K562 (cell line): ENCODE results near the gene LRRC26. TPM values are rescaled to one million over a fixed set of nuclear protein-coding genes. Genes with fewer than 3 reads are reported as not detected.
A peak's percentile ranks its signal among the peaks of the same experiment; 100 is the strongest.

ENCODE experiments used
- ATAC-seq: fragments of 200-7000 bp; cut with Tn5 transposase; 3 replicates; pipeline ENCODE4 v1.9.1; 2020; ENCODE audit warnings: moderate library complexity
- BruUV-seq: library from RNA; stranded (reverse); fragments of 400-500 nt; replicated peaks from 2 replicates; lab custom pipeline; 2021; lab: Mats Ljungman, UMichigan
- CTCF ChIA-PET: fragments of 300-600 bp; formaldehyde crosslinking; extraction: SDS; loops from one replicate; lab custom pipeline; 2021; ENCODE audit warnings: low intra/inter-chr PET ratio; lab: Yijun Ruan, JAX
- POLR2A ChIA-PET: fragments of 300-600, 350-650 bp; sonication (Branson Sonifier 250); formaldehyde crosslinking; extraction: SDS; loops from one replicate; lab custom pipeline; 2021; ENCODE audit warnings: antibody characterized with exemption, inconsistent platforms; lab: Yijun Ruan, JAX
- DNase-seq, 4 experiments: peaks; one replicate each; pipeline versions ENCODE4 v3.0.0 to v3.0.0-alpha.2; 2011 to 2018; ENCODE audit warnings: low spot score in 3 of 4, mixed read lengths in 3 of 4; ENCODE audit errors: extremely low read depth in 1 of 4
- FAIRE-seq: peaks from 2 replicates; lab custom pipeline; 2011; peaks lifted over from hg19 to GRCh38; lab: Jason Lieb, UNC
- H2AFZ ChIP-seq: 2 replicates; pipeline ENCODE4 v1.6.0; 2011; ENCODE audit warnings: low read depth, low read length, control low read depth, inconsistent platforms
- H3K27ac ChIP-seq: fragments of 200-600 bp; 3 replicates; pipeline ENCODE4 v1.8.0; 2011; ENCODE audit warnings: low read depth, mild to moderate bottlenecking, control low read depth, inconsistent platforms, low read length, moderate library complexity, mixed read lengths; ENCODE audit errors: extremely low read depth
- H3K27me3 ChIP-seq, 2 experiments: fragments of 300-600 bp in 1 of 2; 2 replicates in 1 of 2; 3 replicates in 1 of 2; pipeline versions ENCODE4 v1.6.0 to v1.8.0; 2011; ENCODE audit warnings: inconsistent platforms in 2 of 2, low read length in 2 of 2, mild to moderate bottlenecking in 1 of 2, mixed read lengths in 1 of 2, moderate library complexity in 1 of 2; ENCODE audit not compliant: control insufficient read depth in 2 of 2, insufficient read depth in 2 of 2
- H3K36me3 ChIP-seq: fragments of 300-600 bp; 3 replicates; pipeline ENCODE4 v1.8.0; 2011; ENCODE audit warnings: mild to moderate bottlenecking, low read length, inconsistent platforms; ENCODE audit not compliant: control insufficient read depth, insufficient read depth
- H3K4me1 ChIP-seq, 2 experiments: fragments of 200-600 bp in 1 of 2; replicated peaks in 1 of 2; 2 replicates in 1 of 2; 3 replicates in 1 of 2; pipeline versions ENCODE4 v1.5.1 to v1.8.0; 2011; ENCODE audit warnings: inconsistent platforms in 2 of 2, low read length in 2 of 2, mild to moderate bottlenecking in 1 of 2, mixed read lengths in 1 of 2, moderate library complexity in 1 of 2; ENCODE audit not compliant: control insufficient read depth in 2 of 2, insufficient read depth in 2 of 2
- H3K4me2 ChIP-seq: 2 replicates; pipeline ENCODE4 v1.6.1; 2011; ENCODE audit warnings: low read length, control low read depth, inconsistent platforms, mixed read lengths; ENCODE audit not compliant: insufficient read depth
- H3K4me3 ChIP-seq: fragments of 200-600 bp; sonication (generic), shearing (Covaris generic); 2 replicates; pipeline ENCODE4 v1.5.1; 2016; ENCODE audit warnings: control low read depth, inconsistent platforms
- H3K79me2 ChIP-seq: fragments of 200-600 bp; 3 replicates; pipeline ENCODE4 v1.8.0; 2011; ENCODE audit warnings: low read length, inconsistent platforms; ENCODE audit not compliant: control insufficient read depth, insufficient read depth
- H3K9ac ChIP-seq, 2 experiments: 2 replicates each; pipeline versions ENCODE4 v1.6.0 to v1.6.1; 2011; ENCODE audit warnings: low read depth in 2 of 2, low read length in 2 of 2, control low read depth in 1 of 2, inconsistent platforms in 1 of 2, mild to moderate bottlenecking in 1 of 2, mixed read lengths in 1 of 2; ENCODE audit not compliant: insufficient read depth in 1 of 2
- H3K9me1 ChIP-seq: one replicate; pipeline ENCODE4 v1.6.0; 2011; ENCODE audit warnings: inconsistent platforms, mild to moderate bottlenecking, low read length, moderate library complexity; ENCODE audit not compliant: control insufficient read depth, insufficient read depth
- H3K9me3 ChIP-seq: replicated peaks from 2 replicates; pipeline ENCODE4 v1.5.1; 2011; ENCODE audit warnings: low read depth, low read length, inconsistent platforms; ENCODE audit not compliant: control insufficient read depth, insufficient read depth
- H4K20me1 ChIP-seq: replicated peaks from 2 replicates; pipeline ENCODE4 v1.6.1; 2011; ENCODE audit warnings: low read length, inconsistent platforms, mixed read lengths; ENCODE audit not compliant: control insufficient read depth, insufficient read depth
- ARID3B ChIP-seq: fragments of 250-450 bp; sonication (Bioruptor Pico); IDR thresholded peaks from 2 replicates; pipeline ENCODE4 v1.4.0; 2020; ENCODE audit warnings: borderline replicate concordance
- ATF3 ChIP-seq, 2 experiments: fragments of 450-650 bp in 1 of 2; sonication (generic) in 1 of 2; formaldehyde crosslinking in 1 of 2; IDR thresholded peaks in 1 of 2; conservative IDR thresholded peaks in 1 of 2; 2 replicates each; pipeline versions ENCODE4 v1.6.1 to v1.8.1; 2016 to 2023; ENCODE audit warnings: mild to moderate bottlenecking in 2 of 2, moderate library complexity in 2 of 2, inconsistent platforms in 1 of 2, missing genetic modification reagents in 1 of 2
- BRCA1 ChIP-seq, 2 experiments: fragments of 450-650 bp in 1 of 2; sonication (generic) in 1 of 2; formaldehyde crosslinking in 1 of 2; IDR thresholded peaks; 2 replicates each; pipeline versions ENCODE4 v1.5.0 to v1.6.1; 2017 to 2020; ENCODE audit warnings: mild to moderate bottlenecking in 1 of 2, missing genetic modification reagents in 1 of 2
- CAMTA2 ChIP-seq: fragments of 250-450 bp; sonication (Bioruptor Pico); conservative IDR thresholded peaks from 2 replicates; pipeline ENCODE4 v1.5.1; 2022
- CTBP1 ChIP-seq: fragments of 450-650 bp; IDR thresholded peaks from 2 replicates; pipeline ENCODE4 v1.6.1; 2016; ENCODE audit warnings: borderline replicate concordance
- JUNB ChIP-seq: fragments of 450-650 bp; formaldehyde crosslinking; conservative IDR thresholded peaks from 2 replicates; pipeline ENCODE4 v1.4.0; 2020; ENCODE audit warnings: mild to moderate bottlenecking
- KHSRP ChIP-seq: fragments of 450-650 bp; IDR thresholded peaks from 2 replicates; pipeline ENCODE4 v1.6.1; 2017
- MAX ChIP-seq: sonication (generic); formaldehyde crosslinking; IDR thresholded peaks from 2 replicates; pipeline ENCODE4 v1.9.0; 2022; ENCODE audit warnings: mild to moderate bottlenecking, missing genetic modification reagents
- RBFOX2 ChIP-seq: fragments of 200-400 bp; formaldehyde crosslinking; IDR thresholded peaks from 2 replicates; pipeline ENCODE4 v1.6.1; 2017; ENCODE audit warnings: low read depth, mild to moderate bottlenecking, low read length, moderate library complexity
- RBM25 ChIP-seq: fragments of 200-400 bp; formaldehyde crosslinking; IDR thresholded peaks from 2 replicates; pipeline ENCODE4 v1.6.1; 2018; ENCODE audit warnings: low read length, low read depth, moderate library complexity; ENCODE audit not compliant: severe bottlenecking
- ZBTB33 ChIP-seq: sonication (generic); formaldehyde crosslinking; IDR thresholded peaks from 2 replicates; pipeline ENCODE4 v1.8.1; 2023; ENCODE audit warnings: mild to moderate bottlenecking, missing genetic modification reagents
- WGBS: fragments of 100-300 bp; shearing (Covaris generic); methylation state at CpG from one replicate; pipeline ENCODE4 v1.1.6; 2016; ENCODE audit warnings: low coverage, mixed read lengths; ENCODE audit not compliant: insufficient coverage; ENCODE audit errors: missing lambda C conversion rate; 5-methylcytosine and 5-hydroxymethylcytosine counted together
- in situ Hi-C: fragments of 300-500 bp; cut with MboI; formaldehyde crosslinking; loops from 4 replicates; pipeline ENCODE4 v1.15.0; 2018; ENCODE audit warnings: inconsistent platforms, mixed read lengths
- intact Hi-C: fragments of 100-400 bp; cut with micrococcal nuclease; formaldehyde crosslinking; loops from 2 replicates; pipeline ENCODE4 v1.14.2; 2022
- polyA plus RNA-seq, 8 experiments: library from polyadenylated mRNA; depleted of rRNA in 4 of 8; stranded (reverse) in 5 of 8; unstranded in 3 of 8; fragments of >200 nt; fragmentation: Nextera tagmentation in 2 of 8; fragmentation: Illumina TruSeq in 1 of 8; extraction: Ambion mirVana in 2 of 8; extraction: Trizol in 1 of 8; gene quantifications; 2 replicates each; pipeline versions ENCODE4 v1.2.1 to v1.2.3, GENCODE V29; 2011 to 2014; ENCODE audit warnings: inconsistent platforms in 1 of 8, missing spikeins in 1 of 8
- total RNA-seq, 7 experiments: library from RNA; depleted of rRNA in 6 of 7; stranded (reverse); fragments of >200 nt in 6 of 7; fragmentation: Illumina TruSeq in 2 of 7; extraction: Trizol in 2 of 7; gene quantifications; 2 replicates each; pipeline versions ENCODE4 v1.2.1 to v1.2.3, GENCODE V29; 2011 to 2021; ENCODE audit warnings: low replicate concordance in 1 of 7

Gene LRRC26
- total and polyA plus RNA-seq, 9 of the 15 experiments (the other 6 are each of a cell fraction or from before 2014, with no cell fraction given) = not detected

GRCh38 chr9:137182836-137183235, 13.0 kb upstream of the LRRC26 start:
- WGBS = 90% methylated on average over 13 of the region's 17 CpGs
- CTCF ChIA-PET = no interaction called here
- no peak for TF ChIP-seq CAMTA2 (CRISPR knock-in tag)
- no peak for TF ChIP-seq ARID3B (CRISPR knock-in tag)
- no peak for TF ChIP-seq CTBP1
- no peak for TF ChIP-seq MAX (CRISPR knock-in tag)
- 0 out of 2 replicates have a peak, but pooled peaks have one; percentile 8 for TF ChIP-seq RBFOX2
- no peak for TF ChIP-seq JUNB
- TF ChIP-seq BRCA1 (IDR thresholded peaks at IDR 0.05) = no peak
- no peak for TF ChIP-seq BRCA1 (CRISPR knock-in tag; IDR thresholded peaks at IDR 0.05)
- TF ChIP-seq ZBTB33 (CRISPR knock-in tag) = peak; percentile 58; the same call in 1 of the 2 replicates
- TF ChIP-seq RBM25 = no peak
- TF ChIP-seq ATF3 (IDR thresholded peaks at IDR 0.05) = 0 out of 2 replicates have a peak, but pooled peaks have one; percentile 13
- TF ChIP-seq ATF3 (CRISPR knock-in tag; conservative IDR thresholded peaks at IDR 0.05) = no peak
- TF ChIP-seq KHSRP = no peak

More at GRCh38 chr9:137182836-137183235, 13.0 kb upstream of the LRRC26 start:
- no peak for ATAC-seq
- Histone ChIP-seq H3K4me3 (no peak overlapping the region), H3K9ac (peak overlapping the region in 1 of 2 experiments; percentile 35; a peak in 2 of 4 replicates), H3K36me3 (peaks cover 79% of the 10 kb centered on the region; the same call in 2 of the 3 replicates), H3K27me3 (no peaks in the 10 kb centered on the region), H3K4me1 (peaks cover 14 to 80% of the 10 kb centered on the region in 2 experiments), H3K9me1 (no peaks in the 10 kb centered on the region), H3K27ac (no peak overlapping the region), H3K79me2 (peaks cover 18% of the 10 kb centered on the region), H2AFZ (no peak overlapping the region), H3K4me2 (no peak overlapping the region), H4K20me1 (peaks cover 8% of the 10 kb centered on the region), H3K9me3 (no peaks in the 10 kb centered on the region)
- no TSS peak for BruUV-seq
- DNase-seq = no peak
- POLR2A ChIA-PET = interaction anchor here (1.1 kb wide), 1 partner anchor 16 kb away, joined by 4 read pairs; no protein-coding TSS in a partner anchor
- in situ Hi-C loops = no loop called here
- FAIRE-seq = no peak
- intact Hi-C loops = no loop called here
